ENCODE results near the gene ELOF1.

- no peak for TF ChIP-seq CTCF (IDR thresholded peaks at IDR 0.05; ENCODE audit: insufficient read depth, low read depth, low read length)
- TF ChIP-seq EZH2 (IDR thresholded peaks at IDR 0.05; ENCODE audit: insufficient read depth, low read length): no peak
Measured at GRCh38 chr19:11541238-11541637, 17.8 kb downstream of the ELOF1 start.
